Lung (tissue), 12 donors: ENCODE results near the gene BIRC5. TPM values are rescaled to one million over a fixed set of nuclear protein-coding genes. Genes with fewer than 3 reads are reported as not detected.

ENCODE experiments used
- ATAC-seq: fragments of 200-7000 bp; cut with Tn5 transposase; one replicate; pipeline ENCODE4 v1.9.1; 2020; ENCODE audit warnings: moderate number of reproducible peaks; ENCODE audit not compliant: insufficient read depth, low FRiP score
- DNase-seq, 3 donors: peaks; one replicate each; pipeline ENCODE4 v3.0.0-alpha.2; 2013 to 2017
- H3K27ac ChIP-seq, 2 donors: one replicate each; pipeline ENCODE4 v1.5.1; 2013; ENCODE audit warnings: mild to moderate bottlenecking in 2 of 2, moderate library complexity in 2 of 2, control low read depth in 1 of 2, inconsistent platforms in 1 of 2, low read depth in 1 of 2, low read length in 1 of 2
- H3K27me3 ChIP-seq, 3 donors: one replicate each; pipeline ENCODE4 v1.5.1; 2013; ENCODE audit warnings: low read length in 2 of 3; ENCODE audit not compliant: control insufficient read depth in 3 of 3, insufficient read depth in 3 of 3
- H3K36me3 ChIP-seq, 4 donors: one replicate each; pipeline ENCODE4 v1.5.1; 2013; ENCODE audit warnings: low read length in 4 of 4, mild to moderate bottlenecking in 1 of 4, moderate library complexity in 1 of 4; ENCODE audit not compliant: control insufficient read depth in 4 of 4, insufficient read depth in 4 of 4
- H3K4me1 ChIP-seq, 5 donors: one replicate each; pipeline ENCODE4 v1.5.1; 2013; ENCODE audit warnings: low read length in 5 of 5, mild to moderate bottlenecking in 2 of 5, moderate library complexity in 1 of 5; ENCODE audit not compliant: control insufficient read depth in 5 of 5, insufficient read depth in 5 of 5
- H3K4me3 ChIP-seq: one replicate; pipeline ENCODE4 v1.5.1; 2013; ENCODE audit warnings: mild to moderate bottlenecking, control low read depth, moderate library complexity
- H3K9ac ChIP-seq, 2 donors: one replicate each; pipeline ENCODE4 v1.5.1; 2013; ENCODE audit warnings: low read length in 2 of 2, control low read depth in 1 of 2; ENCODE audit not compliant: insufficient read depth in 1 of 2
- H3K9me3 ChIP-seq, 4 donors: one replicate each; pipeline ENCODE4 v1.5.1; 2013; ENCODE audit warnings: low read length in 3 of 4, mild to moderate bottlenecking in 1 of 4, moderate library complexity in 1 of 4; ENCODE audit not compliant: control insufficient read depth in 4 of 4, insufficient read depth in 3 of 4
- CTCF ChIP-seq: IDR thresholded peaks from 2 replicates; pipeline ENCODE4 v1.5.1; 2012; ENCODE audit warnings: mild to moderate bottlenecking; ENCODE audit errors: control extremely low read depth, extremely low read depth
- WGBS, 2 donors: extraction: QIAGEN DNeasy Blood & Tissue Kit; methylation state at CpG; one replicate each; pipeline ENCODE4 v1.1.7; 2013; 5-methylcytosine and 5-hydroxymethylcytosine counted together
- polyA plus RNA-seq, 2 donors: library from polyadenylated mRNA; stranded (reverse); fragments of 200-250 nt; gene quantifications; one replicate each; pipeline ENCODE4 v1.2.1, GENCODE V29; 2013
- total RNA-seq, 2 donors: library from RNA; depleted of rRNA in 1 of 2; stranded (reverse); fragments of >200 nt in 1 of 2; gene quantifications; one replicate each; pipeline ENCODE4 v1.2.1, GENCODE V29; 2014 to 2021
- donor health status: control.
- donor health status: control.
- donor health status: Bipolar disorder and iron deficiency.
- donor health status: healthy.
- donor health status: DM: yes; HTN: yes; CAD: no.

BIRC5 gene
- total and polyA plus RNA-seq, 4 donors, result 1.1 to 11.2 (median 2.4) TPM

GRCh38 chr17:78256707-78257591, 42.9 kb downstream of the BIRC5 start:
- WGBS, 2 donors, result 51 to 65% methylated on average over 18 of the region's 18 CpGs
- no peak for TF ChIP-seq CTCF

GRCh38 chr17:78257810-78258322, 43.8 kb downstream of the BIRC5 start:
- no peaks in the 10 kb centered on the region for H3K36me3 ChIP-seq
- no peaks in the 10 kb centered on the region for H3K27me3 ChIP-seq
- DNase-seq (peak; percentile 30 to 73 (median 35)), ATAC-seq (no peak)
- no peak for TF ChIP-seq CTCF
- H3K9ac ChIP-seq, result no peak overlapping the region
- peaks cover 0 to 36% (median 21%) of the 10 kb centered on the region in 5 donors for H3K4me1 ChIP-seq
- H3K27ac ChIP-seq, result peak overlapping the region; percentile 52 to 83
- WGBS, 2 donors, result 14 to 31% methylated on average over 15 to 16 of the region's 16 CpGs
- no peak overlapping the region for H3K4me3 ChIP-seq
- H3K9me3 ChIP-seq, result no peaks in the 10 kb centered on the region

More at GRCh38 chr17:78256707-78257591, 42.9 kb downstream of the BIRC5 start:
- peak in 2 of 3 donors; percentile 42 for DNase-seq
- peaks cover 0 to 36% (median 21%) of the 10 kb centered on the region in 5 donors for H3K4me1 ChIP-seq
- no peaks in the 10 kb centered on the region for H3K9me3 ChIP-seq
- no peaks in the 10 kb centered on the region for H3K36me3 ChIP-seq
- H3K27ac ChIP-seq, result peak overlapping the region in 1 of 2 donors; percentile 83
- H3K27me3 ChIP-seq, result no peaks in the 10 kb centered on the region
- no peak overlapping the region for H3K4me3 ChIP-seq
- ATAC-seq, result no peak
- no peak overlapping the region for H3K9ac ChIP-seq

GRCh38 chr17:78258323-78259191, 44.5 kb downstream of the BIRC5 start:
- ATAC-seq (no peak), DNase-seq (peak; percentile 53 to 70 (median 66))
- H3K27ac ChIP-seq, result peak overlapping the region; percentile 24 to 83
- no peak overlapping the region for H3K9ac ChIP-seq
- 17 to 26% methylated on average over 22 to 23 of the region's 23 CpGs for WGBS, 2 donors
- H3K27me3 ChIP-seq, result no peaks in the 10 kb centered on the region
- H3K4me3 ChIP-seq, result no peak overlapping the region
- H3K36me3 ChIP-seq, result no peaks in the 10 kb centered on the region
- H3K9me3 ChIP-seq, result no peaks in the 10 kb centered on the region
- peaks cover 0 to 38% (median 24%) of the 10 kb centered on the region in 5 donors for H3K4me1 ChIP-seq
- TF ChIP-seq CTCF, result no peak
